Measurements from ENCODE around the gene RAB25.

The RAB25 gene

GRCh38 chr1:156060937-156061636 is at the start of gene RAB25:
RAB25 (plus strand) TSS chr1:156061160; CDS start chr1:156061401, 241 bp downstream.
- Histone ChIP-seq H3K79me2 (ENCODE audit: insufficient read depth, low read depth) (no peaks in the 10 kb centered on the region), H3K36me3 (ENCODE audit: insufficient read depth) (no peaks in the 10 kb centered on the region), H3K4me1 (ENCODE audit: low read depth, poor library complexity, severe bottlenecking) (peaks cover 2% of the 10 kb centered on the region), H3K4me3 (IDR thresholded peaks at IDR 0.05; ENCODE audit: insufficient read depth, low read depth, low read length) (no peak within 1 kb of the TSS), H3K27ac (no peak within 1 kb of the TSS), H4K20me1 (ENCODE audit: insufficient read depth) (no peaks in the 10 kb centered on the region), H3K9ac (no peak within 1 kb of the TSS), H2AFZ (ENCODE audit: low read depth) (no peak within 1 kb of the TSS), H3K27me3 (ENCODE audit: insufficient read depth, low read depth) (no peaks in the 10 kb centered on the region), H3K4me2 (no peak within 1 kb of the TSS)
- TF ChIP-seq CTCF (conservative IDR thresholded peaks at IDR 0.05; ENCODE audit: low read depth, low read length) = no peak

DNA sequence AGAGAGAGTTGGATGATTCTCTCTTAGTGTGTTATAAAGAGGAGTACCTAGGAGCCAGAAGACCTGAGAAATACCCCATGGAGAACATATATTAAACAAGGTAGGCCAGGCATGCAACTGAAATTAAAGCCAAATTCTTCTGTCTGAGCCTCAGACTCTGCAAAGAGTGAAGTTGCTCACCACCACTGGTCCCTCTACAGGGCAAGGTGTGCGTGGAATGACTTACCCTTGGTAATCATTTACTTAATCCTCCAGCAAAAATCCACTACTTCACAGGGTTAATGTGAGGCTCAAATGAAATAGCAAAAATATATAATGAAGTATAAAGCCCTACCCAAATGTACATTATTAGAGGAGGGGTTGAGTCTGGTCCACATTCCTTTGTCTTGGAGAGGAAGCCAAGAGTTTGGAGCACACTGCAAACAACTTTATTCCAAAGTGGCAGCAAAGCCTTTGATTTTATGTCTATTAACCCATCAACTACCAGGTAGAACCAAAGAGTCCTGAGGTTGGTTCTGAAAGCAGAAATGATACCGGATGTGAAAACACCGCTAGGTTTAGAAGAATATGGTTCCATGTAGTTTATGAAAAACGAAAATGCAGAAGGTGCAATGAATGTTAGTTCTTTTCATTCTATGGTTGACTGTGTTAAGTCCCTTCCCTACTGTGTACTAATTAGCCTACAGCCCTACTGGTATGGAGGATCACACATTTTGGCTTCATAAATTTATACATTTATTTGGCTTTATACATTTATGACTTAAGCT is 48.7 kb upstream of the RAB25 start:
- H3K4me1 ChIP-seq (ENCODE audit: low read depth, poor library complexity, severe bottlenecking) = peaks cover 66% of the 10 kb centered on the region
- peaks cover 20% of the 10 kb centered on the region; the same call in 1 of the 2 replicates for H3K79me2 ChIP-seq (ENCODE audit: insufficient read depth, low read depth)
- peak overlapping the region; percentile 0; the same call in 1 of the 2 replicates for H3K4me2 ChIP-seq
- H3K27ac ChIP-seq = no peak overlapping the region; the same call in 1 of the 2 replicates
- H2AFZ ChIP-seq (ENCODE audit: low read depth) = no peak overlapping the region
- no peak overlapping the region for H3K9ac ChIP-seq
- H3K4me3 ChIP-seq (IDR thresholded peaks at IDR 0.05; ENCODE audit: insufficient read depth, low read depth, low read length) = peak overlapping the region; percentile 8
- no peaks in the 10 kb centered on the region for H4K20me1 ChIP-seq (ENCODE audit: insufficient read depth)
- peaks cover 72% of the 10 kb centered on the region; the same call in 1 of the 2 replicates for H3K36me3 ChIP-seq (ENCODE audit: insufficient read depth)
- no peak for TF ChIP-seq CTCF (conservative IDR thresholded peaks at IDR 0.05; ENCODE audit: low read depth, low read length)
- no peaks in the 10 kb centered on the region for H3K27me3 ChIP-seq (ENCODE audit: insufficient read depth, low read depth)

- H2AFZ ChIP-seq (ENCODE audit: low read depth) = no peak overlapping the region
- no peak overlapping the region for H3K27ac ChIP-seq
Measured at GRCh38 chr1:156014829-156015228, 46.1 kb upstream of the RAB25 start.

DNA sequence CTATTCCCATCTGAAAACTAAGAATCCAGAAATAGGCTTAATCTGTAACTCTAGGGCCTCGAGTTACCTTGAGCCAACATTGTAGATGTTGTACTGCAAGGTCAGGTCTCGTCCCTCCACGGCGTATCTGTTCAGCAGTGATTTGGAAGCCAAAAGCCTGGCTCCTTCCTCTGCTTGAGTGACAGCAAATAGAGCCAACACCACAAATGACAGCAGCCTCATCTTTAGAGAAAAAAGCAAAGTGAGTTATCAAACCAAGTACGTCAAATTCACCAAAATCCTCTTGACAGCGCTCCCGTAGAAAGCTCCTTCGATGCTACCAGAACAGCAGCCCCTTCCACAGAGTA is 41.0 kb upstream of the RAB25 start:
- Histone ChIP-seq H2AFZ (ENCODE audit: low read depth) (peak overlapping the region; percentile 70; the same call in 1 of the 2 replicates), H3K79me2 (ENCODE audit: insufficient read depth, low read depth) (peaks cover 42% of the 10 kb centered on the region), H3K4me1 (ENCODE audit: low read depth, poor library complexity, severe bottlenecking) (peaks cover 26% of the 10 kb centered on the region), H3K36me3 (ENCODE audit: insufficient read depth) (peaks cover 28% of the 10 kb centered on the region; the same call in 1 of the 2 replicates), H3K4me2 (peak overlapping the region; percentile 83), H3K9ac (peak overlapping the region; percentile 55; the same call in 1 of the 2 replicates), H3K27ac (no peak overlapping the region; the same call in 1 of the 2 replicates), H3K4me3 (IDR thresholded peaks at IDR 0.05; ENCODE audit: insufficient read depth, low read depth, low read length) (peak overlapping the region; percentile 99), H3K27me3 (ENCODE audit: insufficient read depth, low read depth) (no peaks in the 10 kb centered on the region), H4K20me1 (ENCODE audit: insufficient read depth) (no peaks in the 10 kb centered on the region)
- no peak for TF ChIP-seq CTCF (conservative IDR thresholded peaks at IDR 0.05; ENCODE audit: low read depth, low read length)

More at GRCh38 chr1:156014829-156015228, 46.1 kb upstream of the RAB25 start:
- H3K4me2 ChIP-seq = no peak overlapping the region
- H3K4me3 ChIP-seq (IDR thresholded peaks at IDR 0.05; ENCODE audit: insufficient read depth, low read depth, low read length) = no peak overlapping the region
- H3K36me3 ChIP-seq (ENCODE audit: insufficient read depth) = peaks cover 76% of the 10 kb centered on the region; the same call in 1 of the 2 replicates
- no peaks in the 10 kb centered on the region for H3K27me3 ChIP-seq (ENCODE audit: insufficient read depth, low read depth)
- H3K79me2 ChIP-seq (ENCODE audit: insufficient read depth, low read depth) = peaks cover 46% of the 10 kb centered on the region
- peaks cover 70% of the 10 kb centered on the region for H3K4me1 ChIP-seq (ENCODE audit: low read depth, poor library complexity, severe bottlenecking)
- TF ChIP-seq CTCF (conservative IDR thresholded peaks at IDR 0.05; ENCODE audit: low read depth, low read length) = 0 out of 2 replicates have a peak, but pooled peaks have one; percentile 13
- no peaks in the 10 kb centered on the region for H4K20me1 ChIP-seq (ENCODE audit: insufficient read depth)
- H3K9ac ChIP-seq = no peak overlapping the region
